Measurements from ENCODE around the gene AVEN. TPM values are rescaled to one million over a fixed set of nuclear protein-coding genes. Genes with fewer than 3 reads are reported as not detected.

Gene AVEN
- total and polyA plus RNA-seq, 5 donors: 15.1 to 20.3 (median 17.3) TPM

GRCh38 chr15:33866101-33866737, 172.8 kb downstream of the AVEN start:
- no peaks in the 10 kb centered on the region for H3K27me3 ChIP-seq (ENCODE audit: control insufficient read depth, insufficient read depth)
- H3K9me3 ChIP-seq (ENCODE audit: control insufficient read depth, low read length): no peaks in the 10 kb centered on the region
- DNase-seq (no peak), ATAC-seq (no peak)
- H3K4me1 ChIP-seq (ENCODE audit: control insufficient read depth, insufficient read depth, low read length): peaks cover 2% of the 10 kb centered on the region
- H3K4me3 ChIP-seq (ENCODE audit: low read length): no peak overlapping the region
- WGBS: 79% methylated on average over 3 of the region's 3 CpGs
- no peak overlapping the region for H3K27ac ChIP-seq (ENCODE audit: low read length)
- intact Hi-C loops (cut with DNase I): loop anchor here in 1 of 4 donors (10.0 kb wide), 1 partner anchor 111 kb away; no protein-coding TSS in a partner anchor

- no peak for DNase-seq
- H3K27ac ChIP-seq (ENCODE audit: low read length): no peak overlapping the region
These were observed 173.6 kb downstream of the AVEN start for GRCh38 chr15:33865416-33865815.

DNA sequence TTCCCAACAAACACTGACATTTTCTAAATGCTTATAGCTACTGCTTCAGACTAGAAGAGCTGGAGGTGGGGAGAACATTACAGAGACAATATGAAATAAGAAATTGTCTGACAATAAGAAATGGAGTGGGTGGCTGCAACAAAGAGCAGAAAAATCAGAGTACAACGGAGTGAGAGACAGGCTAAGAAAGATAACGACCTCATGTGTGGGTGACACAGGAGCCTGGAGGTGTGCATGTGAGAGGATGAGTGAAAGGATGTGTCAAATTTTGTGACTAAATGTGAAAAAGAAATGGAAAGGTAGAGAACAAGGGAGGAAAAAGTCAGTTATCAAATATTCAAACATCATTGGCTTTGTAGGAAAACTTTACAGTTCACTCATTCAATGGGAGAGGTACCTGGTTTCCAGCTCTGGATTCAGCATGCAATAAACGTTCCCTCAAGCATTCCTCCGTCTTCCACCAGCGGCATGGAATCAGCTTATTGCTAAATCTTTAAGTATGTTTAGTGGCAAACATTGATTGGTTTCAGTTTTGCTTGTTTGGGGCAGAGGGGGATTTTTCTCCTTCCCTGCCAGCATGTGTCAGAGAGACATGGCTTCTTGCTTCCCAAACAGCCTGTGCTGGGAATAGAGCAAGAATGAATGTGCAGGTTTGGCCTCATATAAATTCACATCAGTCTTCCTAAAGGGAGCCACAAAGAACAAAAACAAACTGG, 174.5 kb downstream of the AVEN start:
- Histone ChIP-seq H3K27ac (ENCODE audit: low read length) (no peak overlapping the region), H3K9me3 (ENCODE audit: control insufficient read depth, low read length) (no peaks in the 10 kb centered on the region), H3K4me1 (ENCODE audit: control insufficient read depth, insufficient read depth, low read length) (peaks cover 2% of the 10 kb centered on the region), H3K4me3 (ENCODE audit: low read length) (no peak overlapping the region), H3K27me3 (ENCODE audit: control insufficient read depth, insufficient read depth) (no peaks in the 10 kb centered on the region)
- WGBS: 84% methylated on average over 5 of the region's 5 CpGs
- no peak for DNase-seq
- ATAC-seq: no peak
- intact Hi-C loops (cut with DNase I): loop anchor here in 1 of 4 donors (10.0 kb wide), 1 partner anchor 110 kb away; no protein-coding TSS in a partner anchor

More at GRCh38 chr15:33865416-33865815, 173.6 kb downstream of the AVEN start:
- H3K4me1 ChIP-seq (ENCODE audit: control insufficient read depth, insufficient read depth, low read length): peaks cover 2% of the 10 kb centered on the region
- no peak for ATAC-seq
- H3K27me3 ChIP-seq (ENCODE audit: control insufficient read depth, insufficient read depth): no peaks in the 10 kb centered on the region
- 60% methylated on average over 6 of the region's 6 CpGs for WGBS
- no peak overlapping the region for H3K4me3 ChIP-seq (ENCODE audit: low read length)
- intact Hi-C loops (cut with DNase I): loop anchor here in 1 of 4 donors (10.0 kb wide), 1 partner anchor 111 kb away; no protein-coding TSS in a partner anchor
- H3K9me3 ChIP-seq (ENCODE audit: control insufficient read depth, low read length): no peaks in the 10 kb centered on the region

DNA sequence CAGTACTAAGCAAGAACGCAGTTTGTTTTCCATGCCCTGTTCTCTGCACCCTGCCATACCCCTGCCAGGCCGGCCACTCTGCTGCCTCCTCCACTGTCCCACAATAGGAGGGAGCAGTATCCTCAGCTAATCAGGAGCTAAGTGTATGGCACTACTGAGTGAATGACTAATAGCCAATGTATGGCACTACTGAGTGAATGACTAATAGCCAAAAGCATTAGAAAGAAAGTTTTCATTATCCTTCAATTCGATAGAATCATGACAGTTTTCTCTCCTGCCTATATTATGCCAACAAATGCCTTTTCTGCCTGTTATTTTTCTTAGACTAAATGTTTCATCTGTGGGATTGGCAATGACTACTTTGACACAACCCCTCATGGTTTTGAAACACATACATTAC, 178.2 kb downstream of the AVEN start:
- H3K4me3 ChIP-seq (ENCODE audit: low read length): no peak overlapping the region
- no peak overlapping the region for H3K27ac ChIP-seq (ENCODE audit: low read length)
- H3K9me3 ChIP-seq (ENCODE audit: control insufficient read depth, low read length): no peaks in the 10 kb centered on the region
- H3K27me3 ChIP-seq (ENCODE audit: control insufficient read depth, insufficient read depth): no peaks in the 10 kb centered on the region
- no peaks in the 10 kb centered on the region for H3K4me1 ChIP-seq (ENCODE audit: control insufficient read depth, insufficient read depth, low read length)
- ATAC-seq (no peak), DNase-seq (no peak)
- intact Hi-C loops (cut with DNase I): loop anchor here in 1 of 4 donors (10.0 kb wide), 1 partner anchor 106 kb away; no protein-coding TSS in a partner anchor
- WGBS: 94% methylated on average over 3 of the region's 3 CpGs

- no peak for DNase-seq
- intact Hi-C loops (cut with DNase I): loop anchor here in 1 of 4 donors (10.0 kb wide), 1 partner anchor 105 kb away; no protein-coding TSS in a partner anchor
- WGBS: 56% methylated on average over 1 of the region's 1 CpG
- ATAC-seq: no peak
- H3K9me3 ChIP-seq (ENCODE audit: control insufficient read depth, low read length): no peaks in the 10 kb centered on the region
- no peak overlapping the region for H3K27ac ChIP-seq (ENCODE audit: low read length)
- no peaks in the 10 kb centered on the region for H3K27me3 ChIP-seq (ENCODE audit: control insufficient read depth, insufficient read depth)
- H3K4me1 ChIP-seq (ENCODE audit: control insufficient read depth, insufficient read depth, low read length): no peaks in the 10 kb centered on the region
- H3K4me3 ChIP-seq (ENCODE audit: low read length): no peak overlapping the region
These were observed 178.9 kb downstream of the AVEN start for GRCh38 chr15:33859992-33860545.

DNA sequence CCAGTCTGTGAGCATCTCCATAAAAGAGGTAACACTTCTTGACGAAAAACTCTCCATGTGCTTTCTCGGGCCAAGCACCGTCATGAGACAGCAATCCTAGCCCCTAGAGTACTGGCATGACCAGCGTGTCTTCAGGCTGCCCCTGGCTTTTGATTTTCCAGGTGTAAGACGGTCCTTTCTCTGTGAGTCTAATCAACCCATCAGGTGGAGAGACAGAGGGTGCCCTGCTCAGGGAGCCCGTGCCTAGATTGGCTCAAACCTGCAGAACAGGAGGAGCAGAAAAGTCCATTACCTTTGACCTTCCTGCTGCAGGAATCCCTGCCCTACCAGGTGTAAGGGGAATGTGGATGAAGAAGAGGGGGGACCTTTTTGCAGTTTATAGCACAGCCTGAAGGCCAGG, 180.2 kb downstream of the AVEN start:
- intact Hi-C loops (cut with DNase I): no loop called here
- H3K4me3 ChIP-seq (ENCODE audit: low read length): no peak overlapping the region
- H3K27ac ChIP-seq (ENCODE audit: low read length): no peak overlapping the region
- no peaks in the 10 kb centered on the region for H3K27me3 ChIP-seq (ENCODE audit: control insufficient read depth, insufficient read depth)
- DNase-seq (no peak), ATAC-seq (no peak)
- H3K9me3 ChIP-seq (ENCODE audit: control insufficient read depth, low read length): no peaks in the 10 kb centered on the region
- no peaks in the 10 kb centered on the region for H3K4me1 ChIP-seq (ENCODE audit: control insufficient read depth, insufficient read depth, low read length)
- 97% methylated on average over 6 of the region's 6 CpGs for WGBS

- H3K4me1 ChIP-seq (ENCODE audit: control insufficient read depth, insufficient read depth, low read length): no peaks in the 10 kb centered on the region
- intact Hi-C loops (cut with DNase I): no loop called here
- 95% methylated on average over 13 of the region's 13 CpGs for WGBS
- no peaks in the 10 kb centered on the region for H3K9me3 ChIP-seq (ENCODE audit: control insufficient read depth, low read length)
- ATAC-seq: no peak
- DNase-seq: no peak
- H3K4me3 ChIP-seq (ENCODE audit: low read length): no peak overlapping the region
- H3K27me3 ChIP-seq (ENCODE audit: control insufficient read depth, insufficient read depth): no peaks in the 10 kb centered on the region
- no peak overlapping the region for H3K27ac ChIP-seq (ENCODE audit: low read length)
These were observed 181.3 kb downstream of the AVEN start for GRCh38 chr15:33857726-33858125.

- no peak for ATAC-seq
- H3K4me3 ChIP-seq (ENCODE audit: low read length): no peak overlapping the region
- WGBS: 47% methylated on average over 2 of the region's 2 CpGs
- H3K27ac ChIP-seq (ENCODE audit: low read length): no peak overlapping the region
- no peak for DNase-seq
- intact Hi-C loops (cut with DNase I): no loop called here
- no peaks in the 10 kb centered on the region for H3K27me3 ChIP-seq (ENCODE audit: control insufficient read depth, insufficient read depth)
- no peaks in the 10 kb centered on the region for H3K9me3 ChIP-seq (ENCODE audit: control insufficient read depth, low read length)
- no peaks in the 10 kb centered on the region for H3K4me1 ChIP-seq (ENCODE audit: control insufficient read depth, insufficient read depth, low read length)
These were observed 186.4 kb downstream of the AVEN start for GRCh38 chr15:33852570-33852969.

GRCh38 chr15:33852094-33852493, 186.9 kb downstream of the AVEN start:
- Histone ChIP-seq H3K4me3 (ENCODE audit: low read length) (no peak overlapping the region), H3K4me1 (ENCODE audit: control insufficient read depth, insufficient read depth, low read length) (no peaks in the 10 kb centered on the region), H3K27me3 (ENCODE audit: control insufficient read depth, insufficient read depth) (no peaks in the 10 kb centered on the region), H3K27ac (ENCODE audit: low read length) (no peak overlapping the region), H3K9me3 (ENCODE audit: control insufficient read depth, low read length) (no peaks in the 10 kb centered on the region)
- ATAC-seq: no peak
- DNase-seq: no peak
- intact Hi-C loops (cut with DNase I): no loop called here
- WGBS: 67% methylated on average over 1 of the region's 1 CpG

DNA sequence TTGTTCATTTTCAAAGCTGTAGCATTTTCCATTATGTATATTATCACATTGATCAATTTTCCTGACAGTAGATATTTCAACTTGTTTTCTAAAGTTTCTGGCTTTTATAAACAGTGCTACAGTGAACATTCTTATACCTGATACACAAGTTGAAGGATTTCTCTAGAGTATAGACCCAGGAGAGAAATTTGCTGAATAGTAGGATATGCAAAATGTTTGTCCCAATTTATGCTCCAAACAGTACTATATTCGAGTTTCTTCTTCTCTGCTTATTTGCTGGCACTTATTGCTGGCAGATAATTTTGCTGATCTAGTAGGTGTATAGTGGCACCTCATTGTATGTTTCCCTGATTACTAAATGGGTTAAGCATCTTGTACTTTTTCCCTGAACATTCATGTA, 187.9 kb downstream of the AVEN start:
- Histone ChIP-seq H3K9me3 (ENCODE audit: control insufficient read depth, low read length) (no peaks in the 10 kb centered on the region), H3K27me3 (ENCODE audit: control insufficient read depth, insufficient read depth) (no peaks in the 10 kb centered on the region), H3K27ac (ENCODE audit: low read length) (no peak overlapping the region), H3K4me3 (ENCODE audit: low read length) (no peak overlapping the region), H3K4me1 (ENCODE audit: control insufficient read depth, insufficient read depth, low read length) (no peaks in the 10 kb centered on the region)
- intact Hi-C loops (cut with DNase I): no loop called here
- DNase-seq (no peak), ATAC-seq (no peak)
- 86% methylated on average over 1 of the region's 1 CpG for WGBS

DNA sequence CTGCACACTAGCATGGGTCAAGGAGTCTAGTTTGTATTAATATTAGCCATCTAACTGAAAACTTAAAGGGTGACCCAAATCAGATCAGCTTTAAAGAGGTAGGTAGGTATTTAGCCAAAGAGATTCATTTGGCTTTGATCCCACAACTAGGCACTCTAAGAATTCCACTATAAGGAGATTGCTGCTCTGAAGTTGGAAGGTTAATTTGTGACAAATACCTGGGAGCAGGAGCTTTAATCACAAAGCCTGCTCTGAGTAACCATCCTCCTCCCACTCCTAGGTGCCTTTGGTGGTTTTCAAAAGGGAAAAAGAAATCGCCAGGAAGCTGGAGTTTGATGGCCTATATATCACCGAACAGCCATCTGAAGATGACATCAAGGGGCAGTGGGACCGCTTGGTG, 191.0 kb downstream of the AVEN start:
- no peak for DNase-seq
- H3K27ac ChIP-seq (ENCODE audit: low read length): no peak overlapping the region
- no peaks in the 10 kb centered on the region for H3K9me3 ChIP-seq (ENCODE audit: control insufficient read depth, low read length)
- ATAC-seq: no peak
- no peaks in the 10 kb centered on the region for H3K4me1 ChIP-seq (ENCODE audit: control insufficient read depth, insufficient read depth, low read length)
- H3K4me3 ChIP-seq (ENCODE audit: low read length): no peak overlapping the region
- no peaks in the 10 kb centered on the region for H3K27me3 ChIP-seq (ENCODE audit: control insufficient read depth, insufficient read depth)
- WGBS: 93% methylated on average over 3 of the region's 3 CpGs
- intact Hi-C loops (cut with DNase I): no loop called here

Data from right cardiac atrium (tissue), 5 donors.